ENCODE data around the gene AAGAB. TPM values are rescaled to one million over a fixed set of nuclear protein-coding genes. Genes with fewer than 3 reads are reported as not detected.
"Not testable (repeated sequence)": the region's sequence is repeated elsewhere in the genome, so short reads cannot be mapped to it uniquely, and the experiment has no call there.

AAGAB gene
- polyA plus RNA-seq, 6 donors from 2014 or later, result 30.7 to 41.8 (median 35.1) TPM

GRCh38 chr15:67267951-67268941, 13.8 kb upstream of the AAGAB start:
- Mint-ChIP-seq H3K4me3 (no peak overlapping the region), H3K9me3 (peaks cover 0 to 11% (median 3%) of the 10 kb centered on the region in 7 donors), H3K27ac (no peak overlapping the region), H3K36me3 (peaks cover 0 to 8% of the 10 kb centered on the region in 2 donors), H3K27me3 (no peaks in the 10 kb centered on the region), H3K4me1 (no peaks in the 10 kb centered on the region)
- ATAC-seq (ENCODE audit: low read depth in 2 of 2) (no peak), DNase-seq (no peak)

DNA sequence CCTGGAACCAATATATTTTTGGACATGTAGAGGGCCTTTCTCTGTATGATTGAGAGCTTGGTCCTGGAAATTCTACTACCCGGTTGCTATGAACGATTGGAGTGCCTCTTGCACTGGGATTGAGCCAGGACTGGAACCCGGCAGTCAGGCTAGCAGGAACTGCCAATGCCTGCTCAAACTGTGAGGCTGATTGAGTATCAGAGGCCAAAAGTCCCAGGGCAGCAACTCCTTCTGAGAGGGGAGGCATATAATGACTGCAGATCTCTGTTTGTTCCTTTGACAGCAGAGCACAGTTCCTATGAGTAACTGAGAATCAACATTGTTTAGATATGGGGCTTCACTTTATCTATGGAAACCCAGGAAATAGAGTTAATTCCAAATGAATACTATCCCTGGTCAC, 13.0 kb upstream of the AAGAB start:
- no peak overlapping the region for H3K4me3 Mint-ChIP-seq
- no peaks in the 10 kb centered on the region for H3K27me3 Mint-ChIP-seq
- H3K9me3 Mint-ChIP-seq, result peaks cover 0 to 8% (median 0%) of the 10 kb centered on the region in 7 donors
- DNase-seq (no peak), ATAC-seq (ENCODE audit: low read depth in 2 of 2) (no peak)
- peaks cover 0 to 4% of the 10 kb centered on the region in 2 donors for H3K36me3 Mint-ChIP-seq
- H3K27ac Mint-ChIP-seq, result no peak overlapping the region
- H3K4me1 Mint-ChIP-seq, result no peaks in the 10 kb centered on the region

DNA sequence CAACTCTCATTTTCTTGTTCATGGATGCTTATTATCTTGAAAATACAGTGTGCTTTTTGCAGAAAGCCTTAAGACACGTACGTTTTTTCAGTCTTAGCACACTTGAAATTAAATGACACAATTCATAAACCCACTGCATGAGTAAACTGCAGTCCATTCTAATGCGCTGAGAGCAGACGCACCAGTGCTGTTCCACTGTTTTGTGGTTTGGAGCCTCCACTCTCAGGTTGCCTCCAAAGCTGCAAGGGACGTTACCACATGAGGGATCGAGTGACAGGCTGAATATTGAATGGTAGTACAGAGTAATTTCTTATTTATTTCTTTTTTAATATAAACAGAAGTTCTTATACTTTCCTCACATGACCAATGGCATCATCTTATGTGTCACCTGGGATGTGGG, 12.4 kb upstream of the AAGAB start:
- Mint-ChIP-seq H3K4me1 (no peaks in the 10 kb centered on the region), H3K27me3 (no peaks in the 10 kb centered on the region)
- DNase-seq, result no peak

GRCh38 chr15:67259806-67260205, 5.3 kb upstream of the AAGAB start:
- Mint-ChIP-seq H3K9me3 (no peaks in the 10 kb centered on the region), H3K36me3 (no peaks in the 10 kb centered on the region), H3K27ac (no peak overlapping the region), H3K27me3 (no peaks in the 10 kb centered on the region), H3K4me1 (peaks cover 3 to 9% (median 7%) of the 10 kb centered on the region in 3 donors), H3K4me3 (no peak overlapping the region)
- DNase-seq, result no peak
- ATAC-seq (ENCODE audit: low read depth in 2 of 2), result no peak

More for the DNA sequence above, 12.4 kb upstream of the AAGAB start:
- Mint-ChIP-seq H3K36me3 (no peaks in the 10 kb centered on the region), H3K4me3 (no peak overlapping the region), H3K27ac (no peak overlapping the region), H3K9me3 (peaks cover 0 to 2% (median 0%) of the 10 kb centered on the region in 7 donors)
- ATAC-seq (ENCODE audit: low read depth in 2 of 2), result no peak

GRCh38 chr15:67259379-67259778, 4.9 kb upstream of the AAGAB start:
- no peak for ATAC-seq (ENCODE audit: low read depth in 2 of 2)

DNA sequence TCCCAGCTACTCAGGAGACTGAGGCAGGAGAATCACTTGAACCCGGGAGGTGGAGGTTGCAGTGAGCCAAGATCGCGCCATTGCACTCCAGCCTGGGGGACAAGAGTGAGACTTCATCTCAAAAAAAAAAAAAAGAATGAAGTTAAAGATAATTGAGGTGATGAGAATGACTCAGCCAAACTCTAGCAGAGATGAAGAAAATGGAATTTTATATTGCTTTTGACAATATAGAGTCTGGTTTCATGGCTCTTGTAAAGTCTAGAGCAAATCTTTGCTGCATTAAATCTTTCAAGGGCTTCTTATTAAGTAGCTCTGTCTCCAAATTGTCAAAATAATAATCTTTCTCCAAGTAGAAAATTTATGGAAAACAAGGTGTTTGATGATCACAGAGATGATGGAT, 4.0 kb upstream of the AAGAB start:
- H3K4me1 Mint-ChIP-seq, result peaks cover 8 to 21% (median 20%) of the 10 kb centered on the region in 3 donors
- not testable (repeated sequence) for H3K36me3 Mint-ChIP-seq; H3K27me3 Mint-ChIP-seq; H3K27ac Mint-ChIP-seq; H3K4me3 Mint-ChIP-seq; ATAC-seq (ENCODE audit: low read depth in 2 of 2); H3K9me3 Mint-ChIP-seq; DNase-seq

More at GRCh38 chr15:67259379-67259778, 4.9 kb upstream of the AAGAB start:
- Mint-ChIP-seq H3K4me1 (peaks cover 5 to 12% (median 11%) of the 10 kb centered on the region in 3 donors), H3K27ac (no peak overlapping the region), H3K9me3 (no peaks in the 10 kb centered on the region), H3K27me3 (no peaks in the 10 kb centered on the region), H3K36me3 (no peaks in the 10 kb centered on the region), H3K4me3 (no peak overlapping the region)
- DNase-seq, result no peak

DNA sequence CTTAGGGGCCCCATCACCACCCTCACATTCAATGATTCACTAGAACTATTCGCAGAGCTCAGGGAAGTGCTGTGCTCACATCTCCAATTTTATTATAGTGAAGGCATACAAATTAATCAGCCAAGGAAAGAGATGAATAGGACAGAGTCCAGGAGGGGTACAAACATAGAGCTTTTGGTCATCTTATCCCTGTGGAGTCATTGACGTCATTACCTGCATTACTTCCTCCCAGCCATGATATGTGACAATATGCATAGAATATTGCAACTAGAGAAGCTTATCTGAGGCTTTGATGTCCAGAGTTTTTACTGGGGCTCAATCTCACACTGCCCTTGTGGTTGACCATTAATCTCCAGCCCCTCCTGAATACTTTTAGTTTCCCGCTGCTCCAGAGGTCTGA, 1.6 kb upstream of the AAGAB start:
- DNase-seq, result no peak
- Mint-ChIP-seq H3K27ac (peak overlapping the region in 5 of 6 donors; percentile 26 to 91 (median 76)), H3K4me1 (peaks cover 18 to 33% (median 30%) of the 10 kb centered on the region in 3 donors), H3K27me3 (no peaks in the 10 kb centered on the region), H3K36me3 (no peaks in the 10 kb centered on the region), H3K4me3 (peak overlapping the region; percentile 69 to 99 (median 96)), H3K9me3 (no peaks in the 10 kb centered on the region)
- no peak for ATAC-seq (ENCODE audit: low read depth in 2 of 2)

DNA sequence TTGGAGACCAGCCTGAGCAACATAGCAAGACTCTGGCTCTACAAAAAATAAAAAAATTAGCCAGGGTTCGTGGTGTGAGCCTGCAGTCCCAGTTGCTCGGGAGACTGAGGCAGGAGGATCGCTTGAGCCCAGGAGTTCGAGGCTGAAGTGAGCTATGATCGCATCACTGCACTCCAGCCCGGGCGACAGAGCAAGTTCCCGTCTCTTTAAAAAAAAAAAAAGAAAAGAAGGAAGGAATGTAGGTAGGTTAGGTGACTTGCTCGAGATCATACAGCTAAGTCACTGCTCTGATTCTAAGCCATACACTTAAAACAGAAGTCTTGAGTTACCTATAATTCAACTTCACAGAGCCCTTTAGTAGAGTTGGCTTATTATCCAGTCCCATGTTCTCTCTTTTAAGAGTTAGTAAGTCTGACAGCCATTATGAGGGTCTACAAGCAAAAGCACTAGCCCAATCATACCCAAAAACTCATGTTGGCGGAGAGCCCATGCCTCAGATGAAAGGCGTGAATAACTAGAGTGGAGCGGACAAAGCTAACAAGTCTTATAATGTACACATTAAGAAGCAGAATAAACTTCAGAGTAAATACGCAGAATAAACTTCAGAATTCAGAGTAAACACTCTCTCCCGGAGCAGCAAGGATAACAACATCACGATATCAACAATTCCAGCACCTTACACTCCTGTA, 768 bp downstream of the AAGAB start:
- DNase-seq, result no peak
- H3K4me3 Mint-ChIP-seq, result peak overlapping the region; percentile 95 to 99 (median 98)
- H3K9me3 Mint-ChIP-seq, result no peaks in the 10 kb centered on the region
- no peak for ATAC-seq (ENCODE audit: low read depth in 2 of 2)
- peaks cover 25 to 43% (median 32%) of the 10 kb centered on the region in 3 donors for H3K4me1 Mint-ChIP-seq
- peak overlapping the region; percentile 64 to 98 (median 94) for H3K27ac Mint-ChIP-seq
- no peaks in the 10 kb centered on the region for H3K36me3 Mint-ChIP-seq
- no peaks in the 10 kb centered on the region for H3K27me3 Mint-ChIP-seq

DNA sequence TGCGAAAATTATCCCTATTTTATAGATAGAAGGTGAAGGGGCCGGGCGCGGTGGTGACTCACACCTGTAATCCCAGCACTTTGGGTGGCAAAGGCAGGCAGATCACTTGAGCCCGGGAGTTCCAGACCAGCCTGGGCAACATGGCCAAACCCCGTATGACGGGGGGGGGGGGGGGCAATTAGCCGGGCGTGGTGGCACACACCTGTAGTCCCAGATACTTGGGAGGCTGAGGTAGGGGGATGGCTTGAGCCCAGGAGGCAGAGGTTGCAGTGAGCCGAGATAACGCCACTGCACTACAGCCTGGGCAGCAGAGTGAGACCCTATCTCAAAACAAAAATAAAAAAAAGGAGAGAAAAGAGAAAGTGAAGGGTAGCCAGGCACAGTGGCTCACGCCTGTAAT, 1.4 kb downstream of the AAGAB start:
- ATAC-seq (ENCODE audit: low read depth in 2 of 2), result no peak
- peak overlapping the region in 5 of 6 donors; percentile 64 to 91 (median 86) for H3K27ac Mint-ChIP-seq
- H3K36me3 Mint-ChIP-seq, result no peaks in the 10 kb centered on the region
- peaks cover 27 to 46% (median 34%) of the 10 kb centered on the region in 3 donors for H3K4me1 Mint-ChIP-seq
- DNase-seq, result no peak
- H3K9me3 Mint-ChIP-seq, result no peaks in the 10 kb centered on the region
- no peaks in the 10 kb centered on the region for H3K27me3 Mint-ChIP-seq
- peak overlapping the region; percentile 80 to 99 (median 98) for H3K4me3 Mint-ChIP-seq

DNA sequence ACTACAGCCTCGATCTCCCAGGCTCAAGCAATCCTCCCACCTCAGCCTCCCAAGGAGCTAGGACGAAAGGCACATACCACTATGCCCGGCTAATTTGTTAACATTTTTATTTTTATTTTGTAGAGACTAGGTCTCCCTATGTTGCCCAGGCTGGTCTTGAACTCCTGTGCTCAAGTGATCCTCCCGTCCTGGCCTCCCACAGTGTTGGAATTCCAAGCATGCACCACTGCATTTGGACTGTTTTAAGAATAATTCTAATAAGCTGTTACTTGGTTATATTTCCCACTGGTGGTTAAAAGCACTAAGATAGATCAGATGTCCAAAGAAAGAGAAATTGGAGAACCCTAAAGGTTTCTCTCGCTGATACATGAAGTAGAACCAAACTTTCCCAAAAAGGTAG, 3.1 kb downstream of the AAGAB start:
- Mint-ChIP-seq H3K4me3 (peak overlapping the region in 1 of 8 donors; percentile 4), H3K36me3 (peaks cover 7 to 8% of the 10 kb centered on the region in 2 donors)

GRCh38 chr15:67249830-67250229, 4.6 kb downstream of the AAGAB start:
- peaks cover 0 to 6% (median 2%) of the 10 kb centered on the region in 7 donors for H3K9me3 Mint-ChIP-seq
- no peak overlapping the region for H3K27ac Mint-ChIP-seq
- H3K36me3 Mint-ChIP-seq, result peaks cover 7 to 20% of the 10 kb centered on the region in 2 donors
- ATAC-seq (ENCODE audit: low read depth in 2 of 2) (no peak), DNase-seq (no peak)
- peaks cover 28 to 38% (median 30%) of the 10 kb centered on the region in 3 donors for H3K4me1 Mint-ChIP-seq
- H3K4me3 Mint-ChIP-seq, result no peak overlapping the region
- H3K27me3 Mint-ChIP-seq, result no peaks in the 10 kb centered on the region

More for the DNA sequence above, 3.1 kb downstream of the AAGAB start:
- H3K4me1 Mint-ChIP-seq, result peaks cover 33 to 47% (median 35%) of the 10 kb centered on the region in 3 donors
- DNase-seq (no peak), ATAC-seq (ENCODE audit: low read depth in 2 of 2) (no peak)
- H3K27me3 Mint-ChIP-seq, result no peaks in the 10 kb centered on the region
- H3K9me3 Mint-ChIP-seq, result peaks cover 0 to 6% (median 2%) of the 10 kb centered on the region in 7 donors
- no peak overlapping the region for H3K27ac Mint-ChIP-seq

GRCh38 chr15:67248011-67248505, 6.4 kb downstream of the AAGAB start:
- H3K4me3 Mint-ChIP-seq, result no peak overlapping the region
- peaks cover 7 to 20% of the 10 kb centered on the region in 2 donors for H3K36me3 Mint-ChIP-seq
- H3K9me3 Mint-ChIP-seq, result peaks cover 0 to 6% (median 2%) of the 10 kb centered on the region in 7 donors
- no peak for ATAC-seq (ENCODE audit: low read depth in 2 of 2)
- DNase-seq, result no peak
- H3K27me3 Mint-ChIP-seq, result no peaks in the 10 kb centered on the region
- H3K4me1 Mint-ChIP-seq, result peaks cover 15 to 26% (median 25%) of the 10 kb centered on the region in 3 donors
- no peak overlapping the region for H3K27ac Mint-ChIP-seq

GRCh38 chr15:67246606-67247005, 7.9 kb downstream of the AAGAB start:
- H3K27me3 Mint-ChIP-seq; H3K9me3 Mint-ChIP-seq; H3K4me3 Mint-ChIP-seq; H3K27ac Mint-ChIP-seq; ATAC-seq (ENCODE audit: low read depth in 2 of 2); DNase-seq: not testable (repeated sequence)
- Mint-ChIP-seq H3K36me3 (peaks cover 7 to 20% of the 10 kb centered on the region in 2 donors), H3K4me1 (peaks cover 18 to 29% (median 27%) of the 10 kb centered on the region in 3 donors)

Data from naive B cell (primary cell).